ENCODE measurements around the gene FUNDC1.
"Not testable (repeated sequence)": the region's sequence is repeated elsewhere in the genome, so short reads cannot be mapped to it uniquely, and the experiment has no call there.

Gene FUNDC1, protein sequence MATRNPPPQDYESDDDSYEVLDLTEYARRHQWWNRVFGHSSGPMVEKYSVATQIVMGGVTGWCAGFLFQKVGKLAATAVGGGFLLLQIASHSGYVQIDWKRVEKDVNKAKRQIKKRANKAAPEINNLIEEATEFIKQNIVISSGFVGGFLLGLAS

DNA sequence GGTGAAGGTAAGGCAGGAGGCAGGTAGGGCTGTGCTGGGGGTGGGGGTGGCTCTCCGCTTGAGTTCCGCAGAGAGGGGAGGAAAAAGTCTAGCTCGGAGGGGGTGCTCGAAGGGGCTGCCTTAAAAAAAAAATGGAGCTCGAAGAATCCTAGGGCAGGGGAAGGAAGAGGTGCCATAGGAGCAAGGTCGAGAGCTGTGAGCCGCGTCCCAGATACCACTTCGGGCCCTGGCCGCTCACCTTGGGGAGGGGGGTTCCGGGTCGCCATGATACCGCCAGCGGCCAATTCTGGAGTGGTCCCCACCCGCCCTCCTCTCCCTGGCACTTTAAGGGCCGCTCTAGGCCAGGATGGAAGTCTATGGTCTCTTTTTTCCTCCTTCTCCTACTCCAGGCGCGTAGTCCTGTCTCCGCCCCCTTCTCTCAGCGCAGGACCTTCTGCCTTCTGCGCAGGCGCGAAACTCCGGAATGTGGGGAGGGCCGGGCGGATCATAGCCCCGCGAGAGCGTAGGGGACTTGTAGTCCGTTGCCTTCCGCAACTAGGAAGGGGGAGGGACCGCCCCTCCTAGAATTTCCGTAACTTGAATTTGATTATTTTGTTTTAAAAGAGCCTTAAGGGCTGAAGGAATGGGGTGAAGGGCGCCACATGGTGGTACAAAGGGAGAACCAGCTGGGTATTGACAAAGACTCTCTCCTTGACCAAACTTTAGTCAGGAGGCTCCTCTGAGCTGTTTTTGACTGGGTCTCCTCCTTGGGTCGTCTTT lies at the start of gene FUNDC1:
TSS of gene FUNDC1 (minus strand) at position 293 of the 759 bp plus-strand sequence. CDS start at position 266, 27 bp downstream.
- peak; percentile 73 for DNase-seq (ENCODE audit: low read depth, low spot score)

DNA sequence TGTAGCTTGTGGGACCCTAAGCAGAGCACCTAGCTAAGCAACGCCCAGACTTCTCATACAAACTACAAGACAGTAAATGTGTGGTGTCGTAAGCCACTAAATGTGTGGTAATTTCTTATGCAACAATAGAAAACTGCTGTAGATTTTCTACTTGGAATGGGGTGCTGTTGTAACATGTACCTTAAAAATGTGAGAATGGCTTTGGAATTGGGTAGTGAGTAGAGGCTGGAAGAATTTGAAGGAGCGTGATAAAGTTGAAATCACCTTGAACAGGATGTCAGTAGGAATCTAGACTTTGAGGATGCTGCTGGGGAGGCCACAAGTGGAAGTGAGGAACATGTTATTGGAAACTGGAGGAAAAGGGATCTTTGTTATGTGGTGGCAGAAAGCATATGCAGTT lies 43.2 kb upstream of the FUNDC1 start:
- DNase-seq (ENCODE audit: low read depth, low spot score), result no peak

DNA sequence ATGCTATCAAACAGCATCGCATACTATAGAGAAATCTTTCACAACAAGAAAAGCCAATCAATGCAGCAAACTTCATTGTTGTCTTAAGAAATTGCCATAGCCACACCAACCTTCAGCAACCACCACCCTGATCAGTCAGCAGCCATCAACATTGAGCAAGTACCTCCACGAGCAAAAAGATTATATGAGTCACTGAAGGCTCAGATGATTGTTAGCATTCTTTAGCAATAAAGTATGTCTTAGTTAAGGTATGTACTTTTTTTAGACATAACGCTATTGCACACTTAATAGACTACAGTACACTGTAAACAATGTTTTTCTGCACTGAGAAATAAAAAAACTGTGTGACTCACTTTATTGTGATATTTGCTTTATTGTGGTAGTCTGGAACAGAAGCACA lies 37.8 kb upstream of the FUNDC1 start:
- no peak for DNase-seq (ENCODE audit: low read depth, low spot score)

DNA sequence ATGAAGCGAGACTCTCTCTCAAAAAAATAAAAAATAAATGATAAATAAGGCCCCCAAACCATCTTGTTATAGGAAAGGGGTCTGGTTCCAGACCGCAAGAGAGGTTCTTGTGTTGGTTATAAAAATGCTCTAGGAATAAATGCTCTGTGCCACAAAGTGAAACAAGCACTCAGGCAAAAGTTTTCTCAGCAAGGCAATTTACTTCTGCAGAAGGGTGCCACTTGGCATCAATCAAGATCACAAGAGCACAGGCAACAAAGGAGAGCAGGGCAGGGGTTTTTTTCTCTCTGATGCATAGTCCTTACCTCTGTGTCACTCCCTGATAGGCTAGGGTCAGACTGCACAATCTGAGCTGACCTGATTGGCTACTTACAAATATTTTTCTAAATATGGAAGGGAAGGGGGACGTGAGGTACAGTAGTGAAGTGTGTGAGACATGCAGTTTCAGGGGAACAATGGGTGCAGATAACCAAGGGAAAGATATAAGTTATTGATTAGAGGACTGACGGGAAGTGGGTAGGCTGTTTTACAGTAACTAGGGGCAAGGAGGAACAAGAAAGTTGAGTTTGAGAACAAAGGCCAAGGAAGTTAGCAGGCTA lies 29.8 kb upstream of the FUNDC1 start:
- no peak for DNase-seq (ENCODE audit: low read depth, low spot score)

GRCh38 chrX:44570522-44570921 lies 27.9 kb upstream of the FUNDC1 start:
- DNase-seq (ENCODE audit: low read depth, low spot score), result no peak

DNA sequence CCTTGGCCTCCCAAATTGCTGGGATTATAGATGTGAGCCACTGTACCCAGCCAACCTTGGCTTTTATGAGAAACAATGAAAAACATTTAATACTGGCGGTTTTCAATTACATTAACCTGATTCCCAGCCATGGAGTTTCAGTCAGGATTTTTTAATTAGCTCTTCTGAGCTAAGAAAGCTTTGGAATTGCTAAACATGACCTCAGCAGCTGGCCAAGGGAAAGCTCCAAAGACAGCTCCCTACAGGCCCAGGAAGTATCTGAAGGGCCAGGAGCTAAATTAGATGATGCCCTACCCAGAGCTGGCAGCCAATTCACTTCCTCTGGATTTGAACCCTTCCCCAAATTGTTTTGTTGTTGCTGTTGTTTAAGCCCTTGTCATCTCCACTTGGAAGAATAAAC lies 26.5 kb upstream of the FUNDC1 start:
- no peak for DNase-seq (ENCODE audit: low read depth, low spot score)

DNA sequence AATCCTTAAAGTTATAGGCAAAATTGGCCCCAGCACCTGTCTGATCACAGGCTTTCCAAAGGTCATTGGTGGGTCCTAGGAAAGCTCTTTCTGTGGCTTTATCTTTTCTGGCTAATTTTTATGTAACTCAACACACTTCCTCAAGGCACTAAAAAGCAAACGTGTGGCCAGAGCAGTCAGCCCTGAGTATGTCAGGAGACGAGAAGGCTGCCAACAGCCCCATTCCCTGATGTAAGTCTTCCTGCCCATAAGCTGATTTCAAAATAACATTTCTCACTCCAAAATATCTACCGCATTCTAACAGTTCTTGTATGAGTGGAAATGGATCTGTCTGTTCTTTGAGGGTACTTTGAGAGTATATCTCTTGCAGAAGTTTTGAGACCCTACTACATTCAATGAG lies 25.5 kb upstream of the FUNDC1 start:
- no peak for DNase-seq (ENCODE audit: low read depth, low spot score)

GRCh38 chrX:44561896-44562295 lies 19.2 kb upstream of the FUNDC1 start:
- not testable (repeated sequence) for DNase-seq (ENCODE audit: low read depth, low spot score)

- no peak for DNase-seq (ENCODE audit: low read depth, low spot score)
Measured at GRCh38 chrX:44550563-44550962, 7.9 kb upstream of the FUNDC1 start.

DNA sequence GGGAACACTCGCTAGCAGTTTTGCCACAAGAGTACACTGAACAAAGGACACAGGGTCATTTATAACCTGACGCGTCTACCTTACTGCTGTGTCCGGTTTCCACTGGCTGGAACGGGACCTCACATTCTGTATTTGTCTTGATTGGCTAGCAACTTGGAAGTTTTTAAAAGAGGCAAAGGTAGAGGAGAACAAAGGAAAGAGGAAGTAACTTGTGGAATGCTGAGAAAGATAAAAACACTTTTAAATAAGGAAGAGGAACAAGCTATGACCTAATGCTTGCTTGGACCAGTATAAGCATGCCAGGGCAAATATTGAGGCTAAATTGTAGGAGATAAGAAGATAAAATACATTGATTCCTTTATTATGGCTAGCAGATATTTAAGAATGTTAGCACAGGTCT lies 2.8 kb upstream of the FUNDC1 start:
- not testable (repeated sequence) for DNase-seq (ENCODE audit: low read depth, low spot score)

GRCh38 chrX:44544036-44544435 lies 1.4 kb upstream of the FUNDC1 start:
- no peak for DNase-seq (ENCODE audit: low read depth, low spot score)

- DNase-seq (ENCODE audit: low read depth, low spot score), result no peak
Measured at GRCh38 chrX:44536198-44536597, 6.5 kb downstream of the FUNDC1 start.

DNA sequence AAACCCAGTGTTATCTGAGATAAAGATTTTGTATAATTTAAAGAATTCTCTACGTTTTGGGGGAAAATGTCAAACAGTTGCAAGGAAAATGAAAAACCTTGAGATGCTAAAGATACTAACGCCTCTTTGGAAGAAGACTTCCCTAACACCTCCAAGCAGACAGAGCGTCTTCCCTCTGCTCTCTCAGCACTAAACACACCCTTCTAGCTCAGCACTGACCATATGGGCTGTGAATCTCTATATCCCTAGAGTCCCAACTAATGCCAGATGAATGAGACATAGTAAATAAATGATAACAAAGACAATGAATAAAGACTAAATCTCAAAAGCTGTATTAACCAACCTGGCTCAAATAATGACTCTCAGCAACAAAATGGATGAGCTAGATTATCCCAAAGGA lies 13.3 kb downstream of the FUNDC1 start:
- DNase-seq (ENCODE audit: low read depth, low spot score), result no peak

GRCh38 chrX:44514272-44514671 lies 28.4 kb downstream of the FUNDC1 start:
- no peak for DNase-seq (ENCODE audit: low read depth, low spot score)

DNA sequence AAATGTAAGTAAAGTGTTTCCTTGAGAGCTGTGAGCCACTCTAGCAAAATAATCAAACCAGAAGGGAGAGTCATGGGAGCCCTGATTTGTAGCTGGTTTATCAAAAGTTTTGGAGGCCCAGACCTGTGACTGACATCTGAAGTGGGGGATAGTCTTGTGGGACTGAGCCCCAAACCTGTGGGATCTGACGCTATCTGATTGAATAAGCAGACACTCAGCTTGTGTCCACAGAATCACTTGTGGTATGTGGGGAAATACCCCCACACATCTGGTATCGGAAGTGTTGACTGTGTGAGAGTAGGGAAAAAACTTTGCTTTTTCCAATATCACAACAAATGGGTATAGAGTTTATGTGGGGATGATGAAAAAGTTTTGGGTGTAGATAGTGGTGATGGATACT lies 35.4 kb downstream of the FUNDC1 start:
- no peak for DNase-seq (ENCODE audit: low read depth, low spot score)

DNA sequence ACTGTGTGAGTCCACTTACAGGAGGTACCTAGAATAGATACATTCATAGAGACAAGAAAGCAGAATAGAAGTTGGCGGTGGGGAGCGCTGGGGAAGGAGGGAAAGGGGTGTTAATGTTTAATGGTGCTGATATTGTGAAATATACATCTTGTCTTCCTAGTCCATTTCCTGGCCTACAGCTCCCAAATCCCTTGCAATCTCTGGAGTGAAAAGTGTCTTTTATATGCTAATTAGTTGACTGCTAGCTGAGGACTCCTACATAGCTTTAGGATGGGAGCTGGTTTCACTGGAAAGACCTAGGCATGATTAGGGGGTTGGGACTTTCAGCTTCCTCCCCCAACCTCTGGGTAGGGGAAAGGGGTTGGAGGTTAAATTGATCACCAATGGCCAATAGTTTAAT lies 36.0 kb downstream of the FUNDC1 start:
- no peak for DNase-seq (ENCODE audit: low read depth, low spot score)

DNA sequence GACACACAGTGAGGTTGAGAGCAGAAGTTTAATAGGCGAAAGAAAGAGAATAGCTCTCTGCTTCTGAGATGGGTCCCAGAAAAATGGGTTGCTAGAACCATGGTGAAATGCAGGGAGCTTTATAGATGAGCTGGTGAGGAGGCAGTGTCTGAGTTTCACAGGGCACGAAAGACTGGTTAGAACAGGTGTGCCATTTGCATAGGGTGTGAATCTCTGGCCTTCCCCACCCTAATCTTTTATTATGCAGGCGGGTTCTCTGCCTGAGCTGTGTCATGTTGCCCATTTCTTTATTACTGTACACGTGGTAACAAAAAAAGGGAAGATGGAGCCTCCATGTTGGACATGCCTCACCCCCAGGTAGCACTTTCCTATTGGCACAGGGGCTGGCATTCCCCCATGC lies 39.1 kb downstream of the FUNDC1 start:
- no peak for DNase-seq (ENCODE audit: low read depth, low spot score)

GRCh38 chrX:44495091-44495490 lies 47.6 kb downstream of the FUNDC1 start:
- no peak for DNase-seq (ENCODE audit: low read depth, low spot score)

- DNase-seq (ENCODE audit: low read depth, low spot score), result no peak
Measured at GRCh38 chrX:44494357-44494756, 48.3 kb downstream of the FUNDC1 start.

DNA sequence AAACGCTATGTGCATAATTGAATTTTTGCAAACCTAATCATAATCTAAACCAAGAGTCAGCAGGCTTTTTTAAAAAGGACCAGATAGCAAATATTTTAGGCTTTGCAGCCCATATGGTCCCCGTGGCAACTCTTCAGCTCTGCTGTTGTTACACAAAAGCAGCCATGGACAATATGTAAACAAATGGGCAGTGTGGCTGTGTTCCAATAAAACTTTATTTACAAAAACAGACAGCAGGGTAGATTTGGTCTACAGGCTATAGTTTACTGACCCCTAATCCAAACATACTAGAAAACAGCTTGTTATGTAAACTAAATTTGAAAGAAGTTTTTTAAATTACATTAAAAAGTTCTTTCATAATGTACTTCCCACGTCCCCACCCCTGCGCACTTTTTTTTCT lies 53.1 kb downstream of the FUNDC1 start:
- no peak for DNase-seq (ENCODE audit: low read depth, low spot score)

- no peak for DNase-seq (ENCODE audit: low read depth, low spot score)
Measured at GRCh38 chrX:44484607-44485146, 58.0 kb downstream of the FUNDC1 start.

DNA sequence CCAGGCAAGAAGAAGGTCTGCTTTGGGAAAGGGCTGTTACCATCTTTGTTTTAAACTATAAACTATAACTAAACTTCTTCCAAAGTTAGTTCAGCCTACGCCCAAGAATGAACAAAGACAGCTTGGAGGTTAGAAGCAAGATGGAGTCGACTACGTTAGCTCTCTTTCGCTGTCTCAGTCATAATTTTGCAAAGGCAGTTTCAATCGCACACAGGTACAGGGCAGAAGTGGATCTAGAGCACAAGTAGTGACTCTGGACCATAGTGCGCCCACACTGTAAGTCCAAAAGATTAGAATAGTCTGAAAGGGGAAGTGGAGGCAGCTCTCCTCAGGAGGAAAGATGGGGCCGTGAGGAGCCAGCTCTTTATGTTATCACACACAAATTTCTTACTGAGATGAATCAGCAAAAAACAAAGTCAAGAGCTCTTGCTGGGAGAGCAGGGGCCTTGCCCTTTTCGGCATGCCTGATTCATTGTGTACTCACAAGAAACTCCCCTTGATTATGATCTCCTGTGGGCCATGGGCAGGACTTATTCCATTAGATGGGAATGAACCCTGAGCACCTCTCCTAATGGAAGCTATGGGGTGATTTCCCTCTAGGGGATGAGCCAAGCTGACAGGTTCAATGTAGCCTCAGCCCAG lies 58.6 kb downstream of the FUNDC1 start:
- DNase-seq (ENCODE audit: low read depth, low spot score), result no peak

Measured in activated naive CD8-positive, alpha-beta T cell treated with anti-CD3 and anti-CD28 coated beads, Interleukin-2, amount 50 U/mL, for 16 hours (primary cell).